Fibroblast of mammary gland (primary cell): ENCODE results near the gene TMC2.
A peak's percentile ranks its signal among the peaks of the same experiment; 100 is the strongest.

Experiments
- DNase-seq: peaks from one replicate; pipeline ENCODE4 v3.0.0-alpha.2; 2010; ENCODE audit warnings: low read depth
- H3K4me3 ChIP-seq: 2 replicates; pipeline ENCODE4 v1.5.1; 2011; ENCODE audit warnings: low read depth, mild to moderate bottlenecking, low read length, moderate library complexity; ENCODE audit not compliant: control insufficient read depth
- CTCF ChIP-seq: conservative IDR thresholded peaks from 2 replicates; pipeline ENCODE4 v1.5.1; 2011; ENCODE audit warnings: low read depth, low read length, inconsistent platforms; ENCODE audit not compliant: control insufficient read depth, insufficient read depth

Gene TMC2

GRCh38 chr20:2541940-2542339, 5.6 kb downstream of the TMC2 start:
- DNase-seq, result no peak
- no peak for TF ChIP-seq CTCF
- no peak overlapping the region for H3K4me3 ChIP-seq

GRCh38 chr20:2542361-2542760, 6.0 kb downstream of the TMC2 start:
- no peak overlapping the region for H3K4me3 ChIP-seq
- TF ChIP-seq CTCF, result no peak
- DNase-seq, result no peak

- no peak for TF ChIP-seq CTCF
- DNase-seq, result peak; percentile 19
- H3K4me3 ChIP-seq, result no peak overlapping the region
Observed at GRCh38 chr20:2544211-2544610, 7.8 kb downstream of the TMC2 start.

GRCh38 chr20:2545594-2545993, 9.2 kb downstream of the TMC2 start:
- H3K4me3 ChIP-seq, result no peak overlapping the region
- DNase-seq, result no peak
- TF ChIP-seq CTCF, result no peak

- no peak for DNase-seq
- no peak for TF ChIP-seq CTCF
- no peak overlapping the region for H3K4me3 ChIP-seq
Observed at GRCh38 chr20:2557873-2558580, 21.7 kb downstream of the TMC2 start.

GRCh38 chr20:2558581-2559278, 22.4 kb downstream of the TMC2 start:
- no peak overlapping the region for H3K4me3 ChIP-seq
- peak; percentile 3 for DNase-seq
- TF ChIP-seq CTCF, result no peak
